HFF-Myc (cell line): Measurements from ENCODE around the gene SBK3.
A peak's percentile ranks its signal among the peaks of the same experiment; 100 is the strongest.

Experiments used
- DNase-seq: peaks from one replicate; pipeline ENCODE4 v3.0.0-alpha.2; 2011; ENCODE audit warnings: low read depth; ENCODE audit errors: extremely low read depth
- H3K4me3 ChIP-seq: replicated peaks from 2 replicates; pipeline ENCODE4 v1.5.1; 2011; ENCODE audit warnings: low read depth, mild to moderate bottlenecking, control low read depth, low read length
- CTCF ChIP-seq: IDR thresholded peaks from 2 replicates; pipeline ENCODE4 v1.5.1; 2012; ENCODE audit warnings: mild to moderate bottlenecking, low read depth, low read length, control low read depth; ENCODE audit errors: missing control alignments

The SBK3 gene

DNA sequence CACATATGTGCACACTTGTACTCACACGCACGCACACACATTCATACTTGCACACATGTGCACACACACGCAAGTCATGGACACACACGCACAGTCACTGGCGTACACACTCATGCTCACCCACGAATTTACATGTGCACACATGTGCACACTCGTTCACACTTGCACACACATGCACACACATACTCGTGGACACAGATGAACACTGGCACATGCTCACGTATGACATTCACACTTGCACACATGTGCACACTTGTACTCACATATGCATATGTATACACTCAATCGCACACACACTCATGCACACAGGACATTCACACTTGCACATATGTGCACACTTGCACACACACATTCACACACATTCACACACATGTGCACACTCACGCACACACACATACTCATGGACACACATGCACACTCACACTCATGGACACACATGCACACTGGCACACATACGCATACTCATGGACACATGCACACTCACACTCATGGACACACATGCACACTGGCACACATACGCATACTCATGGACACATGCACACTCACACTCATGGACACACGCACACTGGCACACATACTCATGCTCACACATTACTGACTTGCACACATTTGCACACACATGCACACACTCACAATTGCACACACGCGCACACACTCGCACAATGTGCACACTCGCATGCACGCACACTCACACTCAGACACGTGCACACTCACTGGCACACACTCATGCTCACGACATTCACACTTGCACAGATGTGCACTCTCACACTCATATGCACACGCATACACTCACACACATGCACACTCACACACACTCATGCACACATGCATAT, 17.9 kb downstream of the SBK3 start:
- no peak overlapping the region for H3K4me3 ChIP-seq
- DNase-seq = no peak
- no peak for TF ChIP-seq CTCF

GRCh38 chr19:55526216-55527196, 18.8 kb downstream of the SBK3 start:
- DNase-seq = no peak
- no peak for TF ChIP-seq CTCF
- no peak overlapping the region for H3K4me3 ChIP-seq

- H3K4me3 ChIP-seq = no peak overlapping the region
- no peak for TF ChIP-seq CTCF
- DNase-seq = no peak
Measured at GRCh38 chr19:55525289-55526101, 19.8 kb downstream of the SBK3 start.

DNA sequence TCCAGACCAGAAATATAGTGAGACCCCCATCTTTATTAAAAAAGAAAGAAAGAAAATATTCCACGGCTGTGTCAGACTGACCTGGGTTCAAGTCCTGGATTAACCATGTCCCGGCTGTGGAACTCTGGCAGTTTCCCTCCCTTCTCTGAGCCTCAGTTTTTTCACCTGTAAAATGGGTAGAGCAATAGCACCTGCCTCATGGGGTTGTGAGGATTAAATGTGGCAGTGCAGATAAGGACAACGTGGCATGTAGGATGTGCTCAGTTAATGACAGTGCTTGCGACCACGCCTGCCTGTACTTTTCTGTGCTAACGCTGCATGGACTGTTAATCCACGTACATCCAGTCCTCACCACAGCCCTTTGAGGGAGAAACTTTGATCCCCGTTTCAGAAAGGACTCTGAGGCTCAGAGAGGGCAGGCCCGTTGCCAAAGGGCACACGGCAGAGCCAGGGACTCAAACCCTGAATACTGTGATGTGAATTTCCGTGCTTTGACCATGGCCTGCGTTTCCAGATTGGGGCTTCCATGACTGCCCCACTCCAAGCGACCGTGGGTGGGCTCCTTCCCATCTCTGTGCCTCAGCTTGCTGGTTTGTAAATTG, 24.6 kb downstream of the SBK3 start:
- no peak for DNase-seq
- TF ChIP-seq CTCF = no peak
- H3K4me3 ChIP-seq = no peak overlapping the region

- DNase-seq = peak; percentile 45
- H3K4me3 ChIP-seq = no peak overlapping the region
- no peak for TF ChIP-seq CTCF
Measured at GRCh38 chr19:55519451-55520311, 25.7 kb downstream of the SBK3 start.
